NCI-H2196 (cell line): ENCODE measurements around the gene KRT14.
"Not testable (repeated sequence)": the region's sequence is repeated elsewhere in the genome, so short reads cannot be mapped to it uniquely, and the experiment has no call there.

Source experiments
- DNase-seq: peaks from one replicate; lab custom pipeline; 2025; ENCODE audit not compliant: unreplicated experiment; lab: John Stamatoyannopoulos, UW

The KRT14 gene

GRCh38 chr17:41586863-41587495 lies at the start of gene KRT14:
TSS of gene KRT14 (minus strand) at chr17:41586895. CDS start at chr17:41586834, 61 bp downstream.
- DNase-seq, result no peak

GRCh38 chr17:41635121-41636097 lies 48.7 kb upstream of the KRT14 start:
- no peak for DNase-seq

- DNase-seq, result no peak
These were observed 47.9 kb upstream of the KRT14 start for GRCh38 chr17:41634639-41635038.

- DNase-seq, result no peak
These were observed 47.0 kb upstream of the KRT14 start for GRCh38 chr17:41633556-41634199.

- DNase-seq, result no peak
These were observed 45.9 kb upstream of the KRT14 start for GRCh38 chr17:41632482-41633105.

GRCh38 chr17:41631898-41632285 lies 45.2 kb upstream of the KRT14 start:
- DNase-seq, result no peak

- no peak for DNase-seq
These were observed 44.6 kb upstream of the KRT14 start for GRCh38 chr17:41631025-41631897.

- no peak for DNase-seq
These were observed 43.4 kb upstream of the KRT14 start for GRCh38 chr17:41629826-41630670.

GRCh38 chr17:41629316-41629715 lies 42.6 kb upstream of the KRT14 start:
- DNase-seq, result no peak

GRCh38 chr17:41628621-41629255 lies 42.0 kb upstream of the KRT14 start:
- DNase-seq, result not testable (repeated sequence)

GRCh38 chr17:41628073-41628370 lies 41.3 kb upstream of the KRT14 start:
- not testable (repeated sequence) for DNase-seq

GRCh38 chr17:41627316-41628072 lies 40.8 kb upstream of the KRT14 start:
- no peak for DNase-seq

GRCh38 chr17:41626914-41627295 lies 40.2 kb upstream of the KRT14 start:
- not testable (repeated sequence) for DNase-seq

GRCh38 chr17:41626028-41626913 lies 39.6 kb upstream of the KRT14 start:
- DNase-seq, result not testable (repeated sequence)

GRCh38 chr17:41625602-41626001 lies 38.9 kb upstream of the KRT14 start:
- no peak for DNase-seq

- no peak for DNase-seq
These were observed 37.8 kb upstream of the KRT14 start, which contains the start of gene KRT17 for GRCh38 chr17:41624208-41625101. TSS of gene KRT17 (minus strand) at chr17:41624575. CDS start at chr17:41624509, 66 bp downstream.
